Chondrocyte (in vitro differentiated cells): ENCODE results near the gene BPGM. TPM values are rescaled to one million over a fixed set of nuclear protein-coding genes. Genes with fewer than 3 reads are reported as not detected.

Experiments
- DNase-seq: peaks from one replicate; pipeline ENCODE4 v3.0.0; 2021; ENCODE audit warnings: mixed read lengths, low spot score
- H3K27ac Mint-ChIP-seq: one replicate; pipeline ENCODE4 v1.8.0; 2021; ENCODE audit warnings: mild to moderate bottlenecking, moderate library complexity, mixed read lengths; ENCODE audit not compliant: unreplicated experiment
- H3K27me3 Mint-ChIP-seq: 2 replicates; pipeline ENCODE4 v1.8.0; 2021; ENCODE audit warnings: low read depth, mixed read lengths
- H3K36me3 Mint-ChIP-seq: 2 replicates; pipeline ENCODE4 v1.8.0; 2021; ENCODE audit warnings: low read depth, mixed read lengths
- H3K4me1 Mint-ChIP-seq: 2 replicates; pipeline ENCODE4 v1.8.0; 2021; ENCODE audit warnings: low read depth, mild to moderate bottlenecking, mixed read lengths
- H3K4me3 Mint-ChIP-seq: one replicate; pipeline ENCODE4 v1.8.0; 2021; ENCODE audit warnings: mild to moderate bottlenecking, moderate library complexity, mixed read lengths; ENCODE audit not compliant: unreplicated experiment
- H3K9me3 Mint-ChIP-seq: 2 replicates; pipeline ENCODE4 v1.8.0; 2021; ENCODE audit warnings: low read depth, mixed read lengths
- long read RNA-seq: library from polyadenylated mRNA; stranded (forward); transcript quantifications from one replicate; pipeline ENCODE4 v2.0.0, GENCODE V29; 2021
- total RNA-seq: library from RNA; stranded (reverse); gene quantifications from 3 replicates; pipeline ENCODE4 v1.2.1, GENCODE V29; 2021
- TF ChIP-seq, protein P1 (sequence below): fragments of 200-600 bp; sonication (generic); IDR thresholded peaks from 2 replicates; pipeline ENCODE4 v1.5.0; 2021; ENCODE audit warnings: antibody characterized with exemption, mild to moderate bottlenecking, moderate library complexity

BPGM gene
- total RNA-seq, result 26.1 to 29.6 TPM (median 29.5 TPM) in 3 replicates
- long read RNA-seq, transcript BPGM-201 (3 exons, 1,753 nt), result major isoform, 53 of 59 reads
- long read RNA-seq, partial matches to known transcripts, result 3 of 59 reads
- long read RNA-seq, other reads (novel, unspliced or antisense), result 1 of 59 reads

DNA sequence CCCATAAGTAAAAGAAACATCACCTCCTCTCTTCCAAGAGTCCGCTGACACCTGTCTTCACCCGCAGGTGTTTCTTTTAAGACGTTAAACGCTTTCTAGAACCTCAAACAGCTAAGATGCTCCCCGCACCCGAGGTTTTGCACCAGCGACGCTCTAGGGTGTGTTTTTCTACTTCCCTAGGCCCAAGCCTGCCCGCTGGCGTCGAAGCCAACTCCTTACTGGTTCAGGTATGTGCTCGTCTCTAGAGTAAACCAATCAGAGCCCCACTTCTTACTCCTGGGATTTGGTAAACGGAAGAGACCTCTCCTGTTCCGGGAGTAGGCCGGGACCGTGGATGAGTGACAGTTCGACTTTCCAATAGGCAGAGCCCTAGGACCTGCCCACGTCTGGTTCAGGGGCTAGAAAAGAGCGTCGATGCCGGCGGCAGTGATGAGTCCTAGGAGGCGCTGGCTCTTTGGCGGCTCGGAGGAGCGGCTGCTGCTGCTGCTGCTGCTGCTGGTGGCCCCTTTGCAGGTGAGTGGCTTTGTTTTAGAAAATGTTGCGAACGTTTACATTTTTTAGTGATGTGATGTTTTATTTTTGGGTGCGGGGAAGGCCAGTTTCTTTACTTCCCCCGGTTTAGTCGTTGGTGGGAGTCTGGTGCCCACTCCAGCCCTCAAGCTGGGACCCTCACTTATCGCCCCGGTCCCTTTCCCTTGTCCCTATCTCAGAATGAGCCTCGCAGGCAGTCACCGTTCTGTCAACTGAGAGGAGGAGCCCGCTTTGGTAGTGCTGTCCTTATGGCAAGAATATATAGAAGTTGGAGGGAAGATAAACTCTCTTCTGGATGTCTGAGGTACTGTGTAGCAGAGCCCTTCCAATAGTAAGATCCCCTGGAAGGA lies at the start of gene BPGM:
TSS of gene BPGM (plus strand) at position 429 of the 881 bp plus-strand sequence. CDS start 14,655 bp downstream, outside the sequence.
- Mint-ChIP-seq H3K36me3 (no peaks in the 10 kb centered on the region), H3K4me1 (peaks cover 22% of the 10 kb centered on the region), H3K27ac (no peak within 1 kb of the TSS), H3K27me3 (no peaks in the 10 kb centered on the region), H3K9me3 (no peaks in the 10 kb centered on the region), H3K4me3 (no peak within 1 kb of the TSS)
- TF ChIP-seq, protein P1, sequence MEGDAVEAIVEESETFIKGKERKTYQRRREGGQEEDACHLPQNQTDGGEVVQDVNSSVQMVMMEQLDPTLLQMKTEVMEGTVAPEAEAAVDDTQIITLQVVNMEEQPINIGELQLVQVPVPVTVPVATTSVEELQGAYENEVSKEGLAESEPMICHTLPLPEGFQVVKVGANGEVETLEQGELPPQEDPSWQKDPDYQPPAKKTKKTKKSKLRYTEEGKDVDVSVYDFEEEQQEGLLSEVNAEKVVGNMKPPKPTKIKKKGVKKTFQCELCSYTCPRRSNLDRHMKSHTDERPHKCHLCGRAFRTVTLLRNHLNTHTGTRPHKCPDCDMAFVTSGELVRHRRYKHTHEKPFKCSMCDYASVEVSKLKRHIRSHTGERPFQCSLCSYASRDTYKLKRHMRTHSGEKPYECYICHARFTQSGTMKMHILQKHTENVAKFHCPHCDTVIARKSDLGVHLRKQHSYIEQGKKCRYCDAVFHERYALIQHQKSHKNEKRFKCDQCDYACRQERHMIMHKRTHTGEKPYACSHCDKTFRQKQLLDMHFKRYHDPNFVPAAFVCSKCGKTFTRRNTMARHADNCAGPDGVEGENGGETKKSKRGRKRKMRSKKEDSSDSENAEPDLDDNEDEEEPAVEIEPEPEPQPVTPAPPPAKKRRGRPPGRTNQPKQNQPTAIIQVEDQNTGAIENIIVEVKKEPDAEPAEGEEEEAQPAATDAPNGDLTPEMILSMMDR, result peak; percentile 68
- DNase-seq, result peak; percentile 97

DNA sequence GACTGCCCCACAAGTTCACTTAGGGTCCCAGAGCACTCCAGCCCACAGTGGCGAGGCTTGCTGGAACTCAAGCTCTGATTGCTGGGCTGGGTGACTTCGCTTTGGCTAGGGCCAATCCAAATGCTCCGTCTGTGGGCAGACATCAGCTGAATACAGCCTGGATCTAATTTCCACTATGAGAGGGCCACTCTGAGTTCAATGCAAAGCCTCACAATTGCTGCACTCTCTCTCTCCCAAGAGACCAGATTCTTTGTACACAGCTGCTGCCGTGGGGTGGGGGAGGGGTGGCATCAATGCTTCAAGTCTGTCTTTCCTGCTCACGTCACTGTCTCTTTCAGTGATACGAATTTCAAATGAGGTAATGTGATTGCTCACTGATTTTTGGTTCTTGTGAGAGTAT lies 47.3 kb upstream of the BPGM start:
- H3K27me3 Mint-ChIP-seq, result peaks cover 4% of the 10 kb centered on the region
- DNase-seq, result no peak
- TF ChIP-seq, protein P1, result no peak
- H3K9me3 Mint-ChIP-seq, result peaks cover 7% of the 10 kb centered on the region
- H3K4me3 Mint-ChIP-seq, result no peak overlapping the region
- no peak overlapping the region for H3K27ac Mint-ChIP-seq
- no peaks in the 10 kb centered on the region for H3K36me3 Mint-ChIP-seq
- peaks cover 5% of the 10 kb centered on the region for H3K4me1 Mint-ChIP-seq

DNA sequence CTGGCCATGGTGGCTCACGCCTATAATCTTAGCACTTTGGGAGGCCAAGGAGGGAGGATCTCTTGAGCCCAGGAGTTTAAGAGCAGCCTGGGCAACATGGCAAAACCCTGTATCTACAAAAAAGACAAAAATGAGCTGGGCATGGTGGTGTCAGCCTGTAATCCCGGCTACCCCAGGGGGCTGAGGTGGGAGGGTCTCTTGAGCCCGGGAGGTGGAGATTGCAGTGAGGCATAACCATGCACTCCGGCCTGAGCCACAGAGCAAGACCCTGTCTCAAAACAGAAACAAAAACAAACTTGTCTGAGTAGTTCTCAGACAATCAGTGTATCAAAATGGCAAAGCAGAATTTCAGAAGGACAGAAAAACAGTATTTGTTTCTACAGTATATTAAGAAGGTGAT lies 45.2 kb upstream of the BPGM start:
- H3K4me1 Mint-ChIP-seq, result peaks cover 2% of the 10 kb centered on the region
- H3K9me3 Mint-ChIP-seq, result peaks cover 7% of the 10 kb centered on the region
- no peak overlapping the region for H3K27ac Mint-ChIP-seq
- peaks cover 14% of the 10 kb centered on the region for H3K27me3 Mint-ChIP-seq
- no peak overlapping the region for H3K4me3 Mint-ChIP-seq
- H3K36me3 Mint-ChIP-seq, result no peaks in the 10 kb centered on the region
- DNase-seq, result no peak
- TF ChIP-seq, protein P1, result no peak

DNA sequence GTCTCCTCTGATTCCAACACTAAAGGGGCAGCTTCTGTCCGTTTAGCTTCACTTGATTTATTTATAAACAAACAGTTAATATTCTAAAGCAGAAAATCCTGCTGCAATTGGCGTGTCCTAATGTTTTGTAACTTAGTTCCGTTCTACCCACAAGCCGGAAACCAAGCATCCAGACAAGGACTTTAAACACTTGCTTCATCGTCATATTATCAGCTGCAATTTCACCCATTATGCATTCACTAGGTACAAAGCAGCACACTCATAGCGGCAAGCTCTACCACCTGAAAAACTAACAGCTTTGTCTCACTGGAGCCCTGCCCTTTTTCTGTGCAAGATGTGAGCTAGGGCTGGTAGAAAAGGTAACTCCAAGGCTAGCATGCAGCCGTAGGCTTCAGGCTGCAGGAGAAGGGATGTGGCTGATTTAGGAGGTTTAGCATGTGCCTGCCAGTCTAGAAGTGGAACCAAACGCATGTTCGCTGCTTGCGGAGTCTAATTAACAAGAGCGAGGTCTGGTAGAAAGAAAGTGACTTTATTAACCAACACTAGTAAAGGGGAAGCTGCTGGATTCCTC lies 43.7 kb upstream of the BPGM start:
- Mint-ChIP-seq H3K4me1 (peaks cover 3% of the 10 kb centered on the region), H3K27ac (no peak overlapping the region), H3K4me3 (no peak overlapping the region), H3K9me3 (peaks cover 7% of the 10 kb centered on the region), H3K27me3 (peaks cover 16% of the 10 kb centered on the region), H3K36me3 (no peaks in the 10 kb centered on the region)
- TF ChIP-seq, protein P1, result no peak
- no peak for DNase-seq
